NCI-H1092 (cell line): Measurements from ENCODE around the gene ZNF230.

ENCODE experiments used
- DNase-seq: peaks from one replicate; lab custom pipeline; 2025; lab: John Stamatoyannopoulos, UW

ZNF230 gene

GRCh38 chr19:44002566-44003460 is at the start of gene ZNF230:
TSS of gene ZNF230 (plus strand) at chr19:44002957. CDS start at chr19:44007079, 4,122 bp downstream.
- peak; percentile 85 for DNase-seq

- no peak for DNase-seq
Measured at GRCh38 chr19:43956827-43957226, 45.9 kb upstream of the ZNF230 start.

DNA sequence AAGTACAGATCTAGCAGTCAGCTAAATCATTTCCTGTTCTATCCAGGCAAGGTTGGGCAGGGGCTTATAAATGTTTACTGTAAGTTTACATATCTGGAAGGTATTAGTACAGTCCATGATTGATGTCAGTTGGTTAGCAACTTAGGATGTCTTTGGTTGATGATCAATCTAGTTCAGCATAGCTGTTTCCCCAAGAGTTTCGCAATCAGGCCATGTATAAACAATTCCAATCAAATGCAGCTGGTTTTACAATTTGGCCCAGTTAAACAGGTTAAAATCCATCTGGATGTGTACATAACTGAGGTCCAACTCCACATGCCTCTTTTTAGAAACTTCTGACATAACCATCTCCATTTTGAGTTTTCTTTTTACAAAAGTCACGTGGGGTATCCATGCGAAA is 44.9 kb upstream of the ZNF230 start:
- no peak for DNase-seq

DNA sequence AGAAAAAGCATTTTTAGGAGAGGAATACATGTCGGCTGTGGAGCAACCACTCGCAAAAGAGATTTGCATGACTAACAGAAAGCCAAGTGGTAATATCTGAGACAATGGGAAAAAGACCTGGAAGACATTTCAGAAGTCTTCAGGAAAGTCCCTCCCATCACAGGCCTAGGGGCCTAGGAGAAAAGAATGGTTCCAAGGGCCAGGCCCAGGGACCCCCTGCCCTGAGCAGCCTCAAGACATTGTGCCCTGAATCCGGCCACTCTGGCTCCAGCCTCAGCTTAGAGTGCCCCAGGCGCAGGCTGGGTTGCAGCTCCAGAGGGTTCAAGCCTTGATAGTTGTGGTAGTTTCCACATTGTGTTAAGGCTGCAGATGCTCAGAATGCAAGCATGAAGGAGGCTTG is 42.3 kb upstream of the ZNF230 start:
- DNase-seq, result no peak

GRCh38 chr19:43966079-43966694 is 36.6 kb upstream of the ZNF230 start:
- DNase-seq, result no peak

DNA sequence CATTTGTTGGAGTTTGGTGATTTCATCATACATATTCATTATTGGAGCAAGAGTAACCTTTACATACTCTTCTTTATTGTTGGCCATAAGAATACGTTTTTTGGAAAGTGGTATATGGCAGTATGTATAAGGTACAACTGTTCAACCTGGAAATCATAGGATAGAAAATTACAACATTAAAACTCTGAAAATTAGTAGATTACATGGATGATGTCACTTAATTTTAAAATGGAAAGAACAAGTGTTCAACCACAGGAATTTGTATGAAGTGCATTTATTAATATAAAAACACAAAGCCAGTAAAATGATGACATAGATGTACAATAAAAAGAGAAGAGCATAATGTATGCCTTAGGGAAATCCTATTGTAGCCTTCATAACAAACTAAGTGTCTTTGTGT is 26.0 kb upstream of the ZNF230 start:
- no peak for DNase-seq

DNA sequence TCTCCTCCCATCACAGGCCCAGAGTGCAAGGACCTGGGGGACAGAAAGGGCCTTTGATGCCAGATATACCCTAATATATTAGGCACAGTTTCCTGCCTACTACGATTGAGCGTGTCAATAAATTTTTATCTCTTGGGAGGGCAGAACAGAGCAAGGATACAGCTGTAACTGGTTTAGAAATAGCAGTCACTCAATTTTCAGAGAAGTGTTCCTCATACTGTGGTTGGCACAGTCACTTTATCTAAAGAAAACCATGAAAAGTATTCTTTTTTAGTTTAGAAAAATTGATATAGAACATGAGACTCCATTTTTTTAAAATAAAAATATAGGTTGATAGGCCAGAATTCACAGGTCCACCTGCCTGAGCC is 19.2 kb upstream of the ZNF230 start:
- DNase-seq, result no peak

DNA sequence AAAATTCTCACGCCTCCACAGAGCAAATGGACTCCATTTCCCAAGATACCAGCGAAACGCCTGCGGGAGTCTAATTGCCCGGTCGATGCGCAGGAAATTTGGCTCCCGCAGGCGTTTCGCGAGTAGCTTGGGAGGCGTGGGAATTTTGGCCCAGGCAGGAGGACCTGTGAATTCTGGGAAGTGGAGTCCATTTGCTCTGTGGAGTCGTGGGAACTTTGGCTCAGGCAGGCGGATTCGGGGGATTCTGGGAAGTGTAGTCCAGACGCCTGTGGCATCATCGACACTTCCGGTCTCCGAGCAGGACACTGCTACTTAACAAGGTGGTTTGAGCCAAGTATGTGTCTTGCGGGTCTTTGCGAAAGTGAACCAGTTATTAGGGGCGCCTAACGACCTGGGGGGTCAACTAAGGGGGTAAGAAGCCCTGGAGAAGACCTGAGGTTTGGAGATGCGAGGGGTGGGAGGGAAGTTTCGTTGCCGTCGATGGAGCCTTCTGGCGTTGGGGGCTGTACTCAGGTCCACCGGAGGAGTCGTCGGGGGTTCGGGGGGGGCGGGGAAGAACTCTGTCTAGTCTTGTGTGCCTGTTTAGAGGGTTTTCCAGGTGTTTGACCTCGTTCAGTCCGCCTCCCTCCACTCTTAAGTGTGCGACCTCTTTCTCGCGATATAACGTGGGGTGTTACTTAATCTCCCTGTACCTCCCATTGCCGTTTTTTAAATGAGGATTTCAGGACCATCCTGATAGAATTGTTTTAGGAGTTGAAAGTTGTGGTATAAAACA is 18.7 kb upstream of the ZNF230 start, which contains the start of gene ZNF155:
ZNF155 (plus strand) TSS at position 277 of the 775 bp plus-strand sequence. CDS start 4,356 bp downstream, outside the sequence.
- peak; percentile 93 for DNase-seq

DNA sequence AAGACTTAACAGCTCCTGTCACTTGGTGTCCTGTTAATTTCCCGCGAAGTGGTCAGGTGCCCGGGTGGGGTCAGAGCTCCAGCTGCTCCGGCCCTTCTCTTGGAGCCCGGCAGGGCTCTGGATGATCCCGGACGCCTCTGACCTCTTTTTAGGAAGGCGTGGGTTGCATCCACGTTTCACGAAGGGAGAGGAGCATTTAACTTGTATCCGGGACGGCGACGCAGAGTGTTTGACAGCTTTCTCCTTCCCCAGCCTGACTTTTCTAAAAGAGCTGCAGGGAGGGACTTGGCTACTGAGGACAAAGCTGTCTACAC is 18.1 kb upstream of the ZNF230 start:
- no peak for DNase-seq

GRCh38 chr19:43997631-43998290 is 5.0 kb upstream of the ZNF230 start:
- no peak for DNase-seq

- DNase-seq, result no peak
Measured at GRCh38 chr19:44002212-44002565, 568 bp upstream of the ZNF230 start.

- no peak for DNase-seq
Measured at GRCh38 chr19:44003461-44004009, 778 bp downstream of the ZNF230 start.

DNA sequence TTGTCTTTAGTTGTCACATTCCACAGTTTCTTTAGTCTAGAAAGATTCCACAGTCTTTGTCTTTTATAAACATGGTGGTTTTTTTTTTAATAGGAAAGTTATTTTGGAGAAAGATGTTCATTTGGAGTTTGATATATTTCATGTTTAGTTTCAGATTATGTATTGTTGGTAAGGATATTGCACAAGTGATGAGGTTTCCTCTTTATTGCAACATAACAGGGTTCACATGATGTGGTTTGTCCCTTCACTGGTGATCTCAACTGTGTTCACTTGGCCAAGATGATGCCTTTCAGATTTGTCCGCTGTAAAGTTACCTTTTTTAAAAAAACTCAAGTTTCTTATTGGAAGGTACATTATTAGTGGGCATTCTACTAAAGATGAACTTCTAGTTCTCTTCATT is 3.2 kb downstream of the ZNF230 start:
- DNase-seq, result no peak

DNA sequence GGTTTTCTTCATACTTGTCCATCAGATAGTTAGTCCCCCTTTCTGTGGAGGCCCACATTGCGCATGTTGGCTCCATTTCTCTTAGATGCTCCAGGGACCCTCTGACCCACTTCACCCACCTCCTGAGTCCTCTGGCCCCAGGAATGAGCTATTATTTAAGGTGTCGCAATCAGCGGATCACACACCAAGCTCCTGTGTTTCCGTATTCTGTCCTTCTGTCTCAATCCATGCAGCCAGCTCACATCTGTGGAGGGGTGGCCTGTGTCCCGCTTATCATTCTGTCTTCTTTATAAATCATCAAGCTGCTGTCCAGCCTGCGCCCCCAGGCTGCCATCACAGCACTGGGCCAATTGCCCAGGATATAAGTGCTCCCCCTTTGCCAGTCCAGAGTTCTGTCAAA is 4.7 kb downstream of the ZNF230 start:
- DNase-seq, result no peak

- DNase-seq, result no peak
Measured at GRCh38 chr19:44010468-44010867, 7.7 kb downstream of the ZNF230 start.

DNA sequence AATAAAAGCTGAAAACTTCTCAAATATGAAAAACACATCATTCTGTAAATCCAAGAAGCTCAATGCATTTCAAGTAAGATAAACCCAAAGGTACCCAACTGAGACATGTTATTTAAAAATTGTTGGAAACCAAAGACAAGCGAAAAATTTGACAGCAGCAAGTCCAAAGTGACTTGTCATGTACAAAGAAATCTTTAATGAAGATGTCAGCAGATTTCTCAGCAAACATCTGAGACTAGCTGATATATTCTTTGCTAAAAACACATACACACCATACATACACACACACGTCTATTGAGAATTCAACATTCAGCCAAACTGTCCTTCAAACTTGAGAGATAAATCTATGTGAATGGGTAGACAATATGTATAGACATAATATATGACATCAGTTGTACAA is 16.7 kb downstream of the ZNF230 start:
- no peak for DNase-seq

GRCh38 chr19:44021221-44021620 is 18.5 kb downstream of the ZNF230 start:
- no peak for DNase-seq

DNA sequence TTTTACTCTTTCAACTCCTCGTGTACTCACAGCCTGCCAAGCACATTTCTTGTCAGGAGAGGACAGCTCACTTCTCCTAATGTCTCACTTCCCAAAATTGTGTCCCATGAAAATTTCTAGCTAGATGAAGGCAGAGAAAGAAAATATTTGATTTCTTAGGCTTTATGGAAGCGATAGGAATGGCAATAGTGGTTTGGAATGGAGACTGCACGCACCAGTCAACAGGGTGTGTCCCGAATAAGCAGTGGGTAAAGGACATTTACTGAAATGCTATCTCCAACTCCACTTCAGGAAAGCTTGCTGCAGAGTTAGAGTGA is 22.1 kb downstream of the ZNF230 start:
- DNase-seq, result no peak

DNA sequence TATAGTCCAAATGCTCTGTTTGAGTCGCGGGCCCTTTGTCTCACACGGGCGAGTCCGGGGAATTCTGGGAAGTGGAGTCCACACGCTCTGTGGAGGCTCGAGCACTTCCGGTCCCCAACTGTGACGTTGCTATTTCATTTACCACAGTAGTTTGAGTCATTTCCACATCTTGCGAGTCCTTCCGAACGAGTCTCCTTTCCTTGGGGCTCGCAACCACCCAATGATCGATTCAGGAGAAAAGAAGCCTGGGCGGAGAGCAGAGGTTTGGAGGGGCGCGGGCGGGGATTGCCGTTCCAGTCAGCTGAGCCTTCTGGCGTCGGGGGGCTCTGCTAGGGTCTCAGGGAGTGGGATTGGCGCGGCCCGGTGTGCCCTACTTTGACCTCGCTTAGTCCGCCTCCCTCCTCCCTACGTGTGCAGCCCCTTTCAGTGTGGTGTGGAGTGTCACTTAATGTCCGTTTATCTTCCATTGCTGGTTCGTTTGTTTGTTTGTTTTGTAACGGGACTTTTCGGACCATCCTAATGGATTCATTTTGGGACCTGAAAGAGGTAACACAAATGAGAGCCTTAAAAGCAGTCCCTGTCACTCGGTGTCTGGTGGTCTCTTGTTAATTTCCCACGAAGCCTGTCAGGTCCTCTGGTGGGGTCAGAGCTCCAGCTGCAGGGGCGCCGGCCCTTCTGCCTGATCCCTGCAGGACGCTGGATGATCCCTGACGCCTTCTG is 22.6 kb downstream of the ZNF230 start, which contains the start of gene ZNF222:
ZNF222 (plus strand) TSS at position 163 of the 720 bp plus-strand sequence; CDS start at position 221, 58 bp downstream.
- peak; percentile 40 for DNase-seq

DNA sequence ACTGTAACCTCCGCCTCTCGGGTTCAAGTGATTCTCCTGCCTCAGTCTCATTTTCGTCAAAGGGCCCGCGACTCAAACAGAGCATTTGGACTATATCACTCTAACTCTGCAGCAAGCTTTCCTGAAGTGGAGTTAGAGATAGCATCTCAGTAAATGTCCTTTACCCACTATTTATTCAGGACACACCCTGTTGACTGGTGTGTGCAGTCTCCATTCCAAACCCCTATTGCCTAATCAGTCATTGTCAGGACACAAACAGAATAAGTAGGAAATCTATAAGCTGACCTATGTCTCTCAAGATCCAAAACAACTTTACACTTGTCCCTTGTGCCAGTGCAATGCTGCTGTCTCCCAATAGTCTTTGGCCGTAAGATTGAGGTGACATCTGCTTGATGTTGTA is 23.9 kb downstream of the ZNF230 start:
- no peak for DNase-seq

- DNase-seq, result no peak
Measured at GRCh38 chr19:44032001-44032610, 29.3 kb downstream of the ZNF230 start.
